Tibial artery (tissue), 4 donors: Measurements from ENCODE around the gene EDRF1.

Experiments used
- DNase-seq, 2 donors: peaks; one replicate each; pipeline ENCODE4 v3.0.0-alpha.2; 2019
- H3K27ac ChIP-seq, 2 donors: fragments of 200-600 bp; sonication (generic) in 1 of 2; 1 replicate in 1 of 2; 2 replicates in 1 of 2; pipeline ENCODE4 v1.5.1; 2018 to 2019; ENCODE audit warnings: mild to moderate bottlenecking in 1 of 2
- H3K27me3 ChIP-seq, 2 donors: fragments of 200-600 bp; sonication (generic) in 1 of 2; one replicate each; pipeline versions ENCODE4 v1.5.1 to v1.6.0; 2016 to 2019
- H3K36me3 ChIP-seq, 3 donors: fragments of 200-600 bp; sonication (generic) in 2 of 3; one replicate each; pipeline ENCODE4 v1.5.1; 2016 to 2019; ENCODE audit warnings: mild to moderate bottlenecking in 2 of 3
- H3K4me1 ChIP-seq, 4 donors: fragments of 200-600 bp; sonication (generic) in 2 of 4; 1 replicate in 3 of 4; 2 replicates in 1 of 4; pipeline ENCODE4 v1.5.1; 2016 to 2019
- H3K4me3 ChIP-seq, 2 donors: fragments of 200-600 bp; sonication (generic) in 1 of 2; 1 replicate in 1 of 2; 2 replicates in 1 of 2; pipeline ENCODE4 v1.5.1; 2018 to 2019; ENCODE audit warnings: mild to moderate bottlenecking in 2 of 2
- H3K9me3 ChIP-seq, 3 donors: fragments of 200-600 bp; sonication (generic) in 1 of 3; one replicate each; pipeline ENCODE4 v1.5.1; 2016 to 2019
- CTCF ChIP-seq, 2 experiments: fragments of 200-600 bp in 1 of 2; fragments of 450-650 bp in 1 of 2; IDR thresholded peaks; one replicate each; pipeline ENCODE4 v1.5.1; 2017 to 2019; ENCODE audit warnings: antibody characterized with exemption in 2 of 2, mild to moderate bottlenecking in 1 of 2, moderate library complexity in 1 of 2
- intact Hi-C: fragments of 100-400 bp; cut with DNase I; formaldehyde crosslinking; loops from one replicate; pipeline ENCODE4 v1.15.0; 2023; ENCODE audit warnings: low total_unique reads

The EDRF1 gene

GRCh38 chr10:125783957-125784356, 64.4 kb downstream of the EDRF1 start:
- Histone ChIP-seq H3K4me1 (no peaks in the 10 kb centered on the region), H3K36me3 (peaks cover 9 to 26% (median 10%) of the 10 kb centered on the region in 3 donors), H3K27ac (no peak overlapping the region), H3K27me3 (no peaks in the 10 kb centered on the region), H3K4me3 (no peak overlapping the region), H3K9me3 (no peaks in the 10 kb centered on the region)
- no peak for TF ChIP-seq CTCF (IDR thresholded peaks at IDR 0.05)
- DNase-seq = no peak
- intact Hi-C loops = no loop called here

- no peak for TF ChIP-seq CTCF (IDR thresholded peaks at IDR 0.05)
- no peak for DNase-seq
- no peak overlapping the region for H3K4me3 ChIP-seq
- H3K4me1 ChIP-seq = no peaks in the 10 kb centered on the region
- no peak overlapping the region for H3K27ac ChIP-seq
- H3K36me3 ChIP-seq = peaks cover 14 to 37% (median 14%) of the 10 kb centered on the region in 3 donors
- no peaks in the 10 kb centered on the region for H3K9me3 ChIP-seq
- intact Hi-C loops = no loop called here
- no peaks in the 10 kb centered on the region for H3K27me3 ChIP-seq
These were observed 66.3 kb downstream of the EDRF1 start for GRCh38 chr10:125785791-125786190.

GRCh38 chr10:125788156-125789034, 68.9 kb downstream of the EDRF1 start:
- H3K4me1 ChIP-seq = no peaks in the 10 kb centered on the region
- no peak overlapping the region for H3K4me3 ChIP-seq
- intact Hi-C loops = no loop called here
- peaks cover 19 to 49% (median 34%) of the 10 kb centered on the region in 3 donors for H3K36me3 ChIP-seq
- no peaks in the 10 kb centered on the region for H3K27me3 ChIP-seq
- no peak for DNase-seq
- TF ChIP-seq CTCF (IDR thresholded peaks at IDR 0.05) = no peak
- no peaks in the 10 kb centered on the region for H3K9me3 ChIP-seq
- H3K27ac ChIP-seq = no peak overlapping the region

GRCh38 chr10:125792342-125793300, 73.1 kb downstream of the EDRF1 start:
- peaks cover 34 to 87% (median 60%) of the 10 kb centered on the region in 3 donors for H3K36me3 ChIP-seq
- no peak overlapping the region for H3K4me3 ChIP-seq
- no peaks in the 10 kb centered on the region for H3K27me3 ChIP-seq
- intact Hi-C loops = no loop called here
- no peak for TF ChIP-seq CTCF (IDR thresholded peaks at IDR 0.05)
- H3K9me3 ChIP-seq = no peaks in the 10 kb centered on the region
- no peak overlapping the region for H3K27ac ChIP-seq
- DNase-seq = no peak
- no peaks in the 10 kb centered on the region for H3K4me1 ChIP-seq

GRCh38 chr10:125795128-125795527, 75.6 kb downstream of the EDRF1 start:
- DNase-seq = no peak
- H3K4me3 ChIP-seq = no peak overlapping the region
- peaks cover 21 to 82% (median 54%) of the 10 kb centered on the region in 3 donors for H3K36me3 ChIP-seq
- no peaks in the 10 kb centered on the region for H3K27me3 ChIP-seq
- H3K27ac ChIP-seq = no peak overlapping the region
- H3K4me1 ChIP-seq = no peaks in the 10 kb centered on the region
- no peaks in the 10 kb centered on the region for H3K9me3 ChIP-seq
- intact Hi-C loops = no loop called here
- TF ChIP-seq CTCF (IDR thresholded peaks at IDR 0.05) = no peak
